Measurements from ENCODE around the gene CHST12.

DNA sequence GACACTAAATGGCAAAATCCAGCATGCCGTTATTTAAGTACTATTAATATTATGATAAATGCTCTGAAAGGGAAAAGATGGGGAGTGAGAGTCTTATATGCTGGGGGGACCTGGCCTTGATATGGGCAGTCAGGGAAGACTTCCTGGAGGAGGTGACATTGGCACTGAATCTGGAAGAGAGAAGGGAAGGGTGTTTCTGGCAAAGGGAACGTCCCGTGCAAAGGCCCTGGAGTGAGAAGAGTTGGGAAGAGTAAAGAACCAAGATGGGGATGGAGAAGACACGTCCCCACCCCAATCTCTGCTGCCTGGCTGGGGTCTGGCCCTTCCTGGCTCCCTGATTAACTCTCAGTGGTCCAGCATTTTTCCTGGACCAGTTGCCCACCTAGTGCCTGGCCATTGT, 77.8 kb downstream of the CHST12 start:
- TF ChIP-seq CTCF (IDR thresholded peaks at IDR 0.05) (no peak), EZH2 (IDR thresholded peaks at IDR 0.05; ENCODE audit: borderline replicate concordance, insufficient read depth, low read depth, low read length, poor library complexity, severe bottlenecking) (no peak)
